K562 (cell line): Measurements from ENCODE around the gene CCDC85A.

Source experiments
- CHD2 ChIP-seq: IDR thresholded peaks from 2 replicates; pipeline ENCODE4 v1.6.1; 2011; ENCODE audit warnings: low read depth, low read length
- JUND ChIP-seq, 2 experiments: IDR thresholded peaks; 2 replicates in 1 of 2; 3 replicates in 1 of 2; pipeline ENCODE4 v1.6.1; 2011; ENCODE audit warnings: borderline replicate concordance in 2 of 2, low read depth in 2 of 2, low read length in 2 of 2, improper control_type of control experiment in 1 of 2, missing biosample characterization in 1 of 2, missing genetic modification characterization in 1 of 2, missing genetic modification reagents in 1 of 2
- MAFK ChIP-seq: IDR thresholded peaks from 2 replicates; pipeline ENCODE4 v1.6.1; 2011; ENCODE audit warnings: low read length, improper control_type of control experiment
- TAF7 ChIP-seq: fragments of 450-650 bp; IDR thresholded peaks from 2 replicates; pipeline ENCODE4 v1.6.1; 2016; ENCODE audit warnings: missing genetic modification characterization, missing compliant biosample characterization
- TCF3 ChIP-seq: sonication (generic); formaldehyde crosslinking; IDR thresholded peaks from 2 replicates; pipeline ENCODE4 v1.4.0; 2020; ENCODE audit warnings: mild to moderate bottlenecking, missing genetic modification reagents

DNA sequence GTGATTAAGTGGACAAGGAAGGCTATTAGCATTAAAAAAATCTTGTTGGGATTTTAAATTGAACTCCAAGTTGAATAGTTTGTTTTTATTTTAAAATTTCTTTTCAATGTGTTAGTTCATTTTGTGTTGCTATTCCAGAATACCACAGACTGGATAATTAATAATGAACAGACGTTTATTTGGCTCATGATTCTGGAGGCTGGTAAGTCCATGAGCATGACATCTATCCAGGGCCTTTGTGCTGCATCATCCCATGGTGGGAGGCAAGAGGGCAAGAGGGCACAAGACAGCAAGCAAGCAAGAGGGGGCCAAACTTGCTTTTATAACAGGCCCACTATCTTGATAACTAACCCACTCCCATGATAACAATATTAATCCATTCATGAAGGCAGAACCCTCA is 22.5 kb downstream of the CCDC85A start:
- TF ChIP-seq JUND (IDR thresholded peaks at IDR 0.05; ENCODE audit: borderline replicate concordance, low read depth, low read length) (no peak), JUND (tag; IDR thresholded peaks at IDR 0.05; ENCODE audit: borderline replicate concordance, low read depth, low read length) (no peak), TAF7 (tag) (no peak), MAFK (no peak), TCF3 (no peak), CHD2 (no peak)
